ENCODE measurements around the gene KLHL33. TPM values are rescaled to one million over a fixed set of nuclear protein-coding genes. Genes with fewer than 3 reads are reported as not detected.
A peak's percentile ranks its signal among the peaks of the same experiment; 100 is the strongest.

KLHL33 gene
- total RNA-seq, 4 donors from 2014 or later = 0.16 to 0.27 TPM; not detected in 2

- no peak for TF ChIP-seq CTCF (IDR thresholded peaks at IDR 0.05)
- no peak for TF ChIP-seq POLR2A (IDR thresholded peaks at IDR 0.05)
These were observed 393 bp upstream of the KLHL33 start for GRCh38 chr14:20436363-20436755.

GRCh38 chr14:20434701-20435581 is 1.0 kb downstream of the KLHL33 start:
- Histone ChIP-seq H3K27me3 (no peaks in the 10 kb centered on the region), H3K4me3 (peak overlapping the region in 3 of 4 donors; percentile 2 to 33 (median 13)), H3K36me3 (no peaks in the 10 kb centered on the region), H3K4me1 (peaks cover 0 to 6% (median 4%) of the 10 kb centered on the region in 4 donors), H3K27ac (peak overlapping the region; percentile 24 to 70 (median 40)), H3K9me3 (no peaks in the 10 kb centered on the region)
- intact Hi-C loops (cut with DNase I; ENCODE audit: low total_unique reads) = no loop called here
- in situ Hi-C loops (cut with MboI; ENCODE audit: low pct_ligation_motif_present in 1 of 4, low pct_unique_long_range_greater_than_20kb in 1 of 4, low sequenced_read_pairs in 3 of 4) = no loop called here
- 60 to 74% methylated on average over 3 to 44 of the region's 44 CpGs for WGBS, 2 donors (ENCODE audit: low coverage in 1 of 2)
- peak; percentile 18 for DNase-seq
- TF ChIP-seq CTCF (IDR thresholded peaks at IDR 0.05) (no peak), POLR2A (IDR thresholded peaks at IDR 0.05) (no peak), EP300 (IDR thresholded peaks at IDR 0.05; ENCODE audit: low read depth) (no peak), POLR2AphosphoS5 (IDR thresholded peaks at IDR 0.05) (no peak)

More at GRCh38 chr14:20436363-20436755, 393 bp upstream of the KLHL33 start:
- H3K27ac ChIP-seq = no peak overlapping the region
- no peaks in the 10 kb centered on the region for H3K27me3 ChIP-seq
- WGBS, 2 donors (ENCODE audit: low coverage in 1 of 2) = 91 to 94% methylated on average over 3 to 4 of the region's 4 CpGs
- H3K36me3 ChIP-seq = no peaks in the 10 kb centered on the region
- H3K9me3 ChIP-seq = no peaks in the 10 kb centered on the region
- in situ Hi-C loops (cut with MboI; ENCODE audit: low pct_ligation_motif_present in 1 of 4, low pct_unique_long_range_greater_than_20kb in 1 of 4, low sequenced_read_pairs in 3 of 4) = no loop called here
- DNase-seq = no peak
- H3K4me1 ChIP-seq = no peaks in the 10 kb centered on the region
- intact Hi-C loops (cut with DNase I; ENCODE audit: low total_unique reads) = no loop called here
- no peak overlapping the region for H3K4me3 ChIP-seq

GRCh38 chr14:20429801-20430669 is 5.9 kb downstream of the KLHL33 start:
- H3K27ac ChIP-seq = no peak overlapping the region
- in situ Hi-C loops (cut with MboI; ENCODE audit: low pct_ligation_motif_present in 1 of 4, low pct_unique_long_range_greater_than_20kb in 1 of 4, low sequenced_read_pairs in 3 of 4) = no loop called here
- intact Hi-C loops (cut with DNase I; ENCODE audit: low total_unique reads) = no loop called here
- WGBS, 2 donors (ENCODE audit: low coverage in 1 of 2) = 33 to 70% methylated on average over 1 to 26 of the region's 30 CpGs
- H3K36me3 ChIP-seq = no peaks in the 10 kb centered on the region
- TF ChIP-seq POLR2A (IDR thresholded peaks at IDR 0.05) (no peak), EP300 (IDR thresholded peaks at IDR 0.05; ENCODE audit: low read depth) (no peak), POLR2AphosphoS5 (IDR thresholded peaks at IDR 0.05) (no peak)
- peaks cover 4 to 28% (median 12%) of the 10 kb centered on the region in 4 donors for H3K4me1 ChIP-seq
- no peaks in the 10 kb centered on the region for H3K27me3 ChIP-seq
- H3K9me3 ChIP-seq = no peaks in the 10 kb centered on the region
- no peak overlapping the region for H3K4me3 ChIP-seq
- peak; percentile 60 for DNase-seq

- no peak for DNase-seq
- WGBS, 2 donors (ENCODE audit: low coverage in 1 of 2) = 50 to 58% methylated on average over 4 to 5 of the region's 5 CpGs
- H3K4me3 ChIP-seq = no peak overlapping the region
- no peaks in the 10 kb centered on the region for H3K36me3 ChIP-seq
- peaks cover 4 to 28% (median 12%) of the 10 kb centered on the region in 4 donors for H3K4me1 ChIP-seq
- no peak overlapping the region for H3K27ac ChIP-seq
- in situ Hi-C loops (cut with MboI; ENCODE audit: low pct_ligation_motif_present in 1 of 4, low pct_unique_long_range_greater_than_20kb in 1 of 4, low sequenced_read_pairs in 3 of 4) = no loop called here
- no peaks in the 10 kb centered on the region for H3K9me3 ChIP-seq
- TF ChIP-seq POLR2A (IDR thresholded peaks at IDR 0.05) = no peak
- TF ChIP-seq CTCF (IDR thresholded peaks at IDR 0.05) = no peak
- H3K27me3 ChIP-seq = no peaks in the 10 kb centered on the region
- intact Hi-C loops (cut with DNase I; ENCODE audit: low total_unique reads) = no loop called here
These were observed 7.2 kb downstream of the KLHL33 start for GRCh38 chr14:20428802-20429201.
